Non-pigmented ciliary epithelial cell (primary cell): ENCODE measurements around the gene BCL2L11.

ENCODE experiments used
- DNase-seq: peaks from one replicate; pipeline ENCODE4 v3.0.0-alpha.2; 2010; ENCODE audit warnings: low read depth

Gene BCL2L11

DNA sequence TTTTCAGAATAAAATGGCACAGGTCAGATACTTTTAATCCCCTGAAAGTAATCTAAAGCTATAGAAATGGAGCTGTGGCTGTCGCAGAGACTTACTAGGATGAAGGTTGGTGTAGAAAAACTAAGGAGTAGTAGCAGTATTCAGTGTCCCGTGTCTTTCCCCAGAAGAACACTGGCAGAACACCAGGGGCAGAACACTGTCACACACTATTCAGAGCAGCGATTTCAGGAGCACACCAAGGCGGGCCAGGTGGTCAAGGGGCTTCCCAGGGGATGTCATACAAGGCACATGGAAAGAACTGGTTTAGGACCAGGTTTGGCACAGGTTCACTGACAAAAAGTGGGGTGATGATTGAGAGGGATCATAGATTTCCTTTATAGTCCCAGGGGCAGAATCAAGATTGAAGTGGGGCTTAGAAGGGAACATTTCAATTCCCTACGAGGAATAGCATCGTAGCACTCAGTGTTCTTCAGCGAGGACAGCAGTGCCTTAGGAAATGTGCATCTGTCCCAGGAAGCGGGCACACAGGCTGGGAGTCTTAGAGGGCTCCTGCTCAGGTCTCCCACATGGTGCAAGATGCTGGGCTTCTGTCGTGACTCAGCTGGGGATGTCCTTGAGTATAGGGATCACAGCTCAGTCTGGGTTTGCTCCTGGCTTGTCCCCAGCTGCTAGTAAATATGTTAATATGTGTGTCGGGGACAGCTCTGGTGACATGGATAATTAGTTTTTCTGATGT is 22.6 kb downstream of the BCL2L11 start:
- DNase-seq = no peak

DNA sequence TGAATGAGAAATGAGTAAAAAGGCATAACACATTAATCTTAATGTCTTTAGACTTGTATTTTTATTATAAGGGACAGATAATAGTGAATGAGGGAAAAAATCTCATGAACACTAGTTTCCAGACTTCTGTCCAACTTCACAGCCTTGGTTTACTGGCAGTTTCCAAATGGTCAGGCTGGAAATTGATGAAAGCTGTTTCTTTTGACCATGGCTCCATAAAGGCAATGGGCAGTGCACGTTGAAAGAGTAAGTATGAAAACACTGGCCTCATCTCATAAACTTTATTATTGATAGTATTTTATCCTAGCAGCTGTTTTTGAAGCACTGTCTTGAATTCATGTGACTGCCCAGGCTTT is 23.1 kb downstream of the BCL2L11 start:
- no peak for DNase-seq

DNA sequence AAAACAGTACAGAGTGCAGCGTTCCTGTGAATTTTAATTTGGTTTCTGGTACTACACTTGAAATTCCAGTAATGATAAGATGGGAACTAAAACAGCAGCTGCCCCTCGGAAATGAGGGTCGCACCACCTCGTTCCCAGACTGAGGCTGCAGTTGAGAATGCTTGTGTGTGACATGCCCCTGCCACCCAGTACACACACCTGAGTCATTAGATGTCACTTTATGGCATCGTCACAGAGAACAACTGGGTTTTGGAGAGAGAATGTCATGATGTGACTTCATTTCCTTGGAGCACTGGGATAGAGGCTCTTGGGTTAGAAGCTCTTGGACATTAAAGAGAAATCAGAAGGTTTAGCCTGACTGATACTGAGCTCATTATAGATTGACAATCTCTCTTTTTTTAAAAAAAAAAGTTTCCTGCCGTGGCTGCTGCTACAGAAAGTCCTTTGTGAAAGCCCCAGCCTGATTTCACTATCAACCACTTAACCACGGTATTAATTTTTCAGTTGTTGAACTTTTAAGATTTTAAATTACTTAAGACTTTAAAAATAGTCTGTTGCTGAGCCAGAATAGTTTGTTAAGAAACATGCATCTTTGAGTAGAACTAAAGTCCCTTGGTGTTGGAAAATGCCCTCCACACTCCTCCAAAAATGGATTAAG is 24.5 kb downstream of the BCL2L11 start:
- no peak for DNase-seq

DNA sequence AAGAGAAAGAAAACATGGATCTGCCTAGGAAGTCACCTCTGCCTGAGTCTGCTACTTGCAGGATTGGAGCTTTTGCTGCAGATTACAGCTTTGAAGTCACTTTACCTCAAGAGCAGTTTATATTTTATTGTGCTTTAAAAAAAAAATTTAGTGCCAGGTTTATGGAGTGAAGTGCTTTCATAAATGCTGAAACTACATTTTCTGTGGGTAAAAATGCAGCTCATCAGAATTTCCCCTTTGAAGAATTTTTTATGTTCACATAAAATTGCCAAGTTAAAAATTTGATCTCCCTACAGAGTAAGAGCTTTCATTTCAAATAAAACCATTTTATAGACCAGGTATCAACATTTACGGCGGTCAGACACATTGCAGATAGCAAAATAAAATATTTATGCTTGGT is 25.2 kb downstream of the BCL2L11 start:
- no peak for DNase-seq

DNA sequence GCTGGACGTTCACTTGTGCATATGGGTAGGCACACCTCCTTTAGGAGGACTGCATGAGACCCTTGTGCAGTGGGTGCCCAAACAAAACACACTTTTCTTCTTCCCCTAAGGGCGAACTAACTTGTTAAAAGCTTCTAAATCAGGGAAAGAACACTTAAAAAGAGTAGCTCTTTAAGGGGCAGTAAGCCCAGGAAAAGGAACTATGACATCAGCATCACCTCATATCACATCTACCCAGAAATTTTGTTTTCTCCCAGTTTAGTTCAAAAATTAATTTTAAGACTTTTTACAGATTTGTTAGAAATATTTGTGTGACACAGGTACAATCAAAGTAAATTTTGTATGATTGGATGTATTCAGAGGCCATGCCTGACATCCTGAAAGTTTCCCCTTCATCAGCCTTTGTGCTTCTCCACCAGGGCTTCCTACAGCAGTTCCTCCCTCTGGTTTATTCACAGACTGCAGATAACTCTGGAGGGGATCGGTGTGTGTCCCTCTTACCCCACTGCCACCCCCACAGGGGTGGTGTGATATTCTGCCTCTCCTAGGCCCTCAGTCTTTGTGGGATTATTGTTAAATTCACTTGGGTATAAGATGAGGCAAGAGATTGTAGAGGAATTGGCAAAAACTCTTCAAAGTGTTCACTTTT is 27.6 kb downstream of the BCL2L11 start:
- DNase-seq = no peak

DNA sequence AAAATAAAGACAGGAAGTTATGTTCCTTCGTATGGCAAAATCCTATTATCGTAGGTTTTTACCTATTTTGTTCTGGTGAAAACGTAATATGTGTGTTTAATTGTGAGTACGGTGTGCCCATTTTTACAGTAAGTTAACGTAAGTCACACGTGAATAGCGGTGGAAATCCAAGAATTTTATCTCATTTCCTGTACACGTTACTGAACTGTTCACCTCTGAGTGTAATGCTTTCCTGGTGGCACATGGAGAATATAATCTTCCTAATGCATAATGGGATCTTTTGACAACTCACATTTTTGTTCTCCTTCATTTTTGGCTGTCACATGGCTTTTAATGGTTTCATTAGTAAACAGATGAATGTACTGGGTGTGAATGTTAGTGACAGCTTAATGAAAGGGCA is 28.2 kb downstream of the BCL2L11 start:
- no peak for DNase-seq

DNA sequence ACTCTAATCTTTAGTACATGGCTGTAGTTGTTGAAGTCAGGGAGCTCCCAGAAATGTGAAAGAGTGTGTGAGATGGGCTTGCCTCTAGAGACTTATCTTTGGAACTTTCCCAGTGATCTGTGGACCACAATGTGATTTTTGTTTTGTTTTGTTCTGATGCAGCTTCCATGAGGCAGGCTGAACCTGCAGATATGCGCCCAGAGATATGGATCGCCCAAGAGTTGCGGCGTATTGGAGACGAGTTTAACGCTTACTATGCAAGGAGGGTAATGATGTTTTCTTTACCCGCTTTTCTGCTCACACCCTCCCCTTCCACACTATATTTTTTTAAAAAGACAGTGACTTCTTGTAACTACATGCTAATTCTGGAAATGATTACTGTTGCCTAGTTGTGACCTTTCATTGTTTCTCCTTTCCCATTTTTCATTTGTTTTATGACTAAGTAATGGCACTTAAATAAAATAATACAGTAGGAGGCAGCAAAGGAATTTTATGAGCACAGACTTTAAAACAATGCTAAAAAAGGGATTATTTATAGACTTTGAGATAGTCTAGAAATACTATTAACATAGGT is 29.3 kb downstream of the BCL2L11 start:
- DNase-seq = no peak

DNA sequence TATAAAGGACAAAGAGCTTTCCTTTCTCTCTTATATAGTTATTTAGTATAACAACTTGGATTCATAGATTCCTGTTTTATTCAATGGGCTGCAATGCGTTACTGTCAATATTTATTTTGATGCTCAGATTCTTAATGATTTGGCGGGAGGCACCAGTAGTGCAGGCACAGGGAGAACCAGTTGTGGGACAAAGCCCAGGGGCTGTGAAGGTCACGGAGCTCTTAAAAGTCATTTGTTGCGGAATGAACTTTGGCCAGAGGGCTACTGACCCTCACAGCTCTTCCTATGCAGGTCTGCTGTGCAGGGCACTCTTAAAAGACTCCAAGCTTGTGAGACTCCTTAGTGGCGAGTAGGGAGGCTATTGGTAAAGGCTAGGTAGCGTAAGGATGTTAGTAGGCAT is 34.0 kb downstream of the BCL2L11 start:
- DNase-seq = no peak

DNA sequence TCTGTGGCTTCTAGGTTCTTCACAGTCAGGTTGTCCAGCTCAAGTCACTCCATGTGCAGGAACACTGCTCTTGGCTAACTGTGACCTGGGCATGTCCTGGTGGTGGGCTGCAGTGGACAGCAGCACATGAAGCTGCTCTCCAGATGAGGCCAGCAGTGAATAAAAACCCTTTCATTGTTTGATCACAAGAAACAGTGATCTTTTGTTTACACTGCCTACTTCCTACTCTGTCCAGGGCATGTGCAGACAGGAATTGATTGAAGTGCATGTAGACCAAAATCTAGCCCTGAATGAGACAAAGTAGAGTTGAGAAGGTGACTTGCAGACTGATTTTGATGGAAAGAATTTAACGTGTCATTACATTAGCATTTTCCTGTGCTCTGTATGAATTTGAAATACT is 34.9 kb downstream of the BCL2L11 start:
- no peak for DNase-seq

DNA sequence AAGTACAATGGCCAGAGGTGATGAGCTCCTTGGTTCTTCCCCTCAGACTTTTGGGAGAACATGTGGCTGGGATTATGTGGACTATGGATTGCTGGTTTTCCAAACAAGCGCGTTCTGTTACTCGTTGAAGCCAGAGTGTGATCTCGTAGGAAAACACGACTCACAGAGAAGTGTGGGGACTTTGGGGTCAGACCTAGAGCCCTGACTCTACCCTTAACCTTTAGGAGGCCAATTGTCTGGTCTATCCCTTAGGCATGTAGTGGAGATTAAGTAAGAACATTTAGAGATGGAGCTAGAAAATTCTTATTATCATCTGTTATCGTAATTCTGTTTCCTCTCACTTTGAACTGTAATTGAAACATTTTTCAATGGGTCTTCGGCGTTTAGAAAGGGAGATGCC is 35.8 kb downstream of the BCL2L11 start:
- DNase-seq = no peak

DNA sequence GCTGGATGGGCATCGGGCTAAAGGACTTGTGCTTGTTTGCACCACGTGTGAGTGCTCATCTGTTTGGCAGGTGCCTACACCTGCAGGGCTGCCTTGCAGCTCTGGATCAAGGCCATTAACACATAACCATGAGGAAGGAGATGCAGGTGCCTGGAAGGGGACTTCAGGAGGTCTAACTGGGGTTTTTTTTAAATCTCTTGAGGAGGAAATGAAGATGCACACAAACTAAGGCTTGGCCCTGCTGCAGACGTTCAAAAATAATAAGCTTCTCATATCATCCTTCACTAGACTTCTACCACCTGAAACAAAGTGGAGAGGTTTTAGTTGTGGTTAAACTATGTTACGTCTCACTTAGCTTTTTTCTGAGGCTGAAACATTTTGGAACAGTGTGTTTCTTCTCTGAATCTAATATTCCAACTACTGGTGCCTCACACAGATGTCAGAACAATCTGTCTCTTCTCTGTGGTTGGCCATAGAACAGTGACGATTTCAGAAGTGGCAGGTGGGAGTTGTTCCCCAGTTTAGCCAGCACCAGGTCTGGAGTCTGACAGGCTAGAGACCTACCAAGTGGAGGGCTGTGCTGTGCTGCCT is 36.5 kb downstream of the BCL2L11 start:
- DNase-seq = no peak

DNA sequence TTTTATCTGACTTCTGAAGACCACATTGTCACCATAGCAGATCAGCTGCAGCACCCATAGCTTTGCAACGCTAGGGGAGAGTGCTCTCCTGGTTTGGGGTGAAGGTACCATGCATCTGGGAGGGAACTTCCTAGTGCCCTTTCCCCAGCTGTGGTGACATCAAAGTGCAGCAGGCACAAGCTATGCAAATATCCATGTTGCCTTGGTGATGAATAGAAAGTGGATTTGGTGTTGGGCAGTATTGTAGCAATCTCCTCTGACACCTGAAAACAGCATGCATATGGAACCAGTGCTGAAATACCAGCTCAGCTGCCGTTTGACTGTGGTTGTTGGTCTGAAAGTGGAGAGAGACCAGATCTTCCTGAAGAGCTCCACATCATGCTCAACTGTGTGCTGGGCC is 37.1 kb downstream of the BCL2L11 start:
- no peak for DNase-seq

DNA sequence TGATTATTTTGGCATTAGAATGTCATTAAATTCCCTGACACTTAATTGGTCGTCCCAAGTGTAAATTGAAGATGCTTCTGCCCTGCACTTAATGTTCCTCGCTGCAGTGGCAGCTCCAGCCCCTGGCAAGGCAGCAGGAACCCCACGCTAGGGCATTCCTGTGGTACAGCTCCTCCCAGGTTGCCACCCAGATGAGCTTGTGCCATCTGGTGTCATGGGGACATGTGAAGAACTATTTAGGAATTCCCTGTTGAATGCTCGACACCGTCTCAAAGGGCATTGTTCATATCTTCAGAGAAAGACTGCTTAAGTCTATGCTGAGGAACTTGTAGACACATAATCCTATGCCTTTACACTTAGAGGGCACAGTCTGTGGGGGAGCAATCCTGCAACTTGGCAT is 38.9 kb downstream of the BCL2L11 start:
- DNase-seq = no peak

DNA sequence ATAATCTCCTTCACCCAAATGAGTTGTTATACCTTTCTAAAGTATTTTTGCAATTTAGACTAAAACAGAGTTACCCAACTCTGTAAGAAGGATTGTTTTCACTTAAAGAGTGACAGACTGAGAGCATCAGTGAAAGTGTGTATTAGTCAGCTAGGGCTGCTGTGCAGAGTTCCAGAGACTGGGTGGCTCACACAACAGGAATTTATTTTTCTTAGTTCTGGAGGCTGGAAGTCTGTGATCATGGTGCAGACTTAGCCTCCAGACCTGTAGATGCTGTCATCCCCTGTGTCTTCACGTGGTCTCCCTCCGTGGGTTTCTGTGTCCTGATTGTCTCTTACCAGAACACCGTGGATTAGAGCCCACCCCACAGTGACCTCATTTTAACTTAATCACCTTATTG is 40.0 kb downstream of the BCL2L11 start:
- DNase-seq = peak; percentile 81

DNA sequence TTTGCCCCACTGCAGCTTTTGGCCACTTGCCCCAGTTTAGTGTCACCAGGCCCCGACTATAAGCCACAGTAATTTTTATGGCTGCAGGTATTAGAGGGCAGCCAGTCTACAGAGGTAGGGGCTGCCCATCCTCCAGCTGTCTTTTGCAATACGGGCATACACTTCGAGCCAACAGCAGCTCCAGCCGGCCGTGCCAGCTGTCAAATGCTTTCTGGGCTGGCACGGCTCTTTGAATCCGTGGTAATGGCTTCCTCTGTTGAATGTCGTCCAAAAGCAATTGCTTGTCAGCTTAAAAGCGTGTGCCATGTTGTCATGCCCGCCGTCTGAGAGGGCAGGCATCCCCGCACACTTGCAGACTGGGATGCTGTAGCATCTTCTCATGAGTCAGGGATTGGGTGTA is 41.3 kb downstream of the BCL2L11 start:
- DNase-seq = no peak

DNA sequence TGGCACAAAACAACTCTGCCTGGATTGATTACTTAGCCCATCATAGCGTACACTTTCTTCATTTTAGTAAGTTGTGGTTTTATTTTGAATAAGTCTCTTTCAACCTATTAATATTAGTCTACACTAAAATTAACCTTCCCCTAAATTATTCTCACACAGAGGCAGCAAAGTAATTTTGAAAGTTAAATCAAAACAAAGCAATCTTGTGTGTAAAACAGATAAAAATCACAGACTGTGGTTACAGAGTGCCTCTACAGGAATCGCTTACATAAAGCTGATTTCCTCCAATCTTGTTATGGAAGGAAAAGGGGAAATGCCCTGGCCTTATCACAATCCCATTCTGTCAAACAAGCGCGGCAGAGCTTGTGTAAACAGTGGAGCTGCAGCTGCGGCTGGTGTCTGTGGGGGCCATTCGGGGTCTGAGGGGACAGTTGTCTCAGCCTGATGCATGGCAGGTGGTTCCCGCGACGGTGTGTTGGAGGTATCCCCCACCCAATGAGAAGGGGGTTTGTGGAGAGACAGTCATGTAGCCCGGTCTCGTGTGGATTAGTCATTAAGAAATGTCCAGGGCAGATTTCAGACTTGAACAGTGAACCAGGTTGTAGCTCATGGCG is 42.1 kb downstream of the BCL2L11 start:
- DNase-seq = no peak

DNA sequence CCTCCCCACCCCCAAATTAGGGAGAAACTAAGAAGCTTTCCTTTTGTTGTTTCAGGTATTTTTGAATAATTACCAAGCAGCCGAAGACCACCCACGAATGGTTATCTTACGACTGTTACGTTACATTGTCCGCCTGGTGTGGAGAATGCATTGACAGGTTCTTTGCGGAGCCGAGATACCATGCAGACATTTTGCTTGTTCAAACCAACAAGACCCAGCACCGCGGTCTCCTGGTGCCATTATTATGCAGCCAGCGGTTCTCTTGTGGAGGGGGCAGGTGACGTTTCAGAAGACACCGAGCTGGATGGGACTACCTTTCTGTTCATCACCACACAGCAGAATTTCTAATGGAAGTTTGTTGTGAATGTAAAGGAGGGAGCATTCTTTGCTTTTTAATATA is 43.4 kb downstream of the BCL2L11 start:
- no peak for DNase-seq

DNA sequence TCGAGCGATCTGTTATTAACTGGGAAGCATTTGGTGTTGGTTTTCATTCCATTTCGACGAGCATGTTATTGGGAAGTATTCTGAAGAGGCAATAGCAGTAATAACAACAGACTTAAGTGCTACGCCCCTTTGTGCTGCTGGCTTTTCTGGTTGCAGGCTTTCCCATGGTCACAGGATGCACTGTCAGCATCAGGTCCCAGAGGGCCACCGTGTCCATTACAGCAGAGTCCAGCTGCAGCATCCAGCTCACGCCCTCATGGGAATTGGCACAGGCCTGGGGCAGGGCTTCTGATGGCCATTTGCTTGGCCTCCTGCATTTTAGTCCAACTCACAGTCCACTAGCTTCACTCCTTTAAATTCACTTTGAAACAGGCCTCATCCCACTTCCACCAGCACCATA is 44.4 kb downstream of the BCL2L11 start:
- no peak for DNase-seq

DNA sequence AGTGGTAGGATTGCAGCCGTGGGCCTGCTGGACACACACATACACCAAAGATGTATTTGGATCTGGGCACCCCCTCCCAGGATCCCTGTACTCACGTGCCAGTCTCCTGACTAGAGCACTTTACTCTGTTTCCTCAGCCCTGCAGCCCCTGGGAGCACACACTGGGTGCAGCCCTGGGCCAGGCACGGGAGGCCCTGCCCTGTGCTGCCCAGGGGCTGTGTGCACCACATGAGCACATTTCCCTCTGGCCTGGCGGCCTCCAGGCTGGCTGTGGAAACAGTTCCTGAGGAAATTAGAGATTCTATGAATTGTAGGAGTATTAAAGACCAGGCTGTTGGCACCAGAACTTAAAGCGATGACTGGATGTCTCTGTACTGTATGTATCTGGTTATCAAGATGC is 45.4 kb downstream of the BCL2L11 start:
- DNase-seq = no peak

DNA sequence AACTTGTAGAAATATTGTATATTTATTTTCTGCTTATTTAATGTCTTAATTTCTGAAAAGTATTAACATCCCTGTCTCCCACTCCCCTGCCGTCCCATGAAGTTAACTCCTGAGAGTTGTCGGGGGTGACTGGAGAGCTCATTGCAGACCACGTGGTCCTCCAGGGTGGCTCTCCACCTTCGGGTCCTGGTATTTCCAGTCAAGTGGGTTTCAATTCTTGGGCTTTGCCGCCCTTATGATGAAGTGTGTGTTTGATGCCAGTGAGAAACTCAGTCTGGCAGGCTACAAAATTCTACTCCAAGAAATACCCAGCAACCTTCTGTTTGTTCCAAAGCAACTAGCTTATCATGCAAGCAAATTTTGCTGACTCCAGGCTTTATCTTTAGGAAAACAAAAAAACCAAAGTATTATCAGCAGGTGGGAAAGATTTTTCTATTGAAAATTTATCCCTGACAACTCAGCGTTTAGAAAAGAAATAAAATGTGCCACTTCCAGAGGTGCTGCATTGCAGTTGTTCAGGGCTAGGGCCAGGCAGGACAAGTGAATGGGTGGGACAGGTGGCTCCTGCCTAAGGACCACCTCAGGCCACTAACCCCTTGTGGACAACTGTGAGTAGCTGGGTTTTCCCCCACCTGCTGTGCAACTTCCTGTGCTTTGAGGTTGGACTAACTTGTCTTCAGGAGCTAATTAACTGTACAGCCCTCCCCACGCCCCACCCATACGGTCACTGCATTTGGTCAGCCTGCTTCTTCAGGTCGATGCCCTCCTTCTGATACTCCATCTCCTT is 46.6 kb downstream of the BCL2L11 start:
- DNase-seq = no peak

DNA sequence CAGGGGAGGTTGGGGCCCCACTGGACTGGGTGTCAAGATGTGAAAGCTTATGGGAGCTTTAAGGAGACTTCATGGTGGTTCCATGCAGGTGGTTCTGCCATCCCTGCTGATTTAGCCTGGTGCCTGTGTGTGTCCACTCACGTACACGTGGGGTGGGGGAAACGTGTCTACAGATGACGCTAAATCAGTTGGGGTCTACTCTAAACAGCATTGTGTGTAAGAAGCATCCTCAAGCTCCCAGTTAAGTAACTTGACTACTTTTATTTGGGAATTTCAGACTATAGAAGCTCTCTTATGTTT is 47.1 kb downstream of the BCL2L11 start:
- DNase-seq = no peak
